ENCODE measurements around the gene CBFB.

Gene CBFB

DNA sequence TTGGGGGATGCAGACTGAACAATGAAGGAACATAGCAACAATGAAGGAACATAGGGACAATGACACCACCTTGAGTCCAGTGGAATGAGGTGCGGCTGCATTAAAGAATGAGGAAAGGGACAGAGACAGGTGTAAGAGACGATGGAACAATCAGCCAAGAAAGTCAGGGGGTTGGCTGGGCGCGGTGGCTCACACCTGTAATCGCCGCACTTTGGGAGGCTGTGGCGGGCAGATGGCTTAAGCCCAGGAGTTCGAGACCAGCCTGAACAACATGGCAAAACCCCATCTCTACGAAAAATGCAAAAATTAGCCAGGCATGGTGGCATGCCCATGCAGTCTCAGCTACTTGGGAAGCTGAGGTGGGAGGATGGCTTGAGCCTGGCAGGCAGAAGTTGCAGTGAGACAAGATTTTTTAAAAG lies 13.6 kb upstream of the CBFB start:
- Histone ChIP-seq H3K36me3 (ENCODE audit: insufficient read depth) (no peaks in the 10 kb centered on the region), H3K4me1 (ENCODE audit: low read depth, poor library complexity, severe bottlenecking) (peaks cover 9% of the 10 kb centered on the region), H3K27me3 (ENCODE audit: insufficient read depth, low read depth) (peaks cover 12% of the 10 kb centered on the region), H3K9ac (no peak overlapping the region), H3K27ac (no peak overlapping the region), H2AFZ (ENCODE audit: low read depth) (no peak overlapping the region), H3K4me2 (no peak overlapping the region), H3K4me3 (IDR thresholded peaks at IDR 0.05; ENCODE audit: insufficient read depth, low read depth, low read length) (no peak overlapping the region), H4K20me1 (ENCODE audit: insufficient read depth) (no peaks in the 10 kb centered on the region), H3K79me2 (ENCODE audit: insufficient read depth, low read depth) (no peaks in the 10 kb centered on the region)
- TF ChIP-seq CTCF (conservative IDR thresholded peaks at IDR 0.05; ENCODE audit: low read depth, low read length): no peak

GRCh38 chr16:67016143-67016542 lies 12.8 kb upstream of the CBFB start:
- H3K27me3 ChIP-seq (ENCODE audit: insufficient read depth, low read depth): peaks cover 12% of the 10 kb centered on the region
- no peak overlapping the region for H3K4me2 ChIP-seq
- H4K20me1 ChIP-seq (ENCODE audit: insufficient read depth): no peaks in the 10 kb centered on the region
- H3K4me1 ChIP-seq (ENCODE audit: low read depth, poor library complexity, severe bottlenecking): peaks cover 9% of the 10 kb centered on the region
- no peak overlapping the region for H2AFZ ChIP-seq (ENCODE audit: low read depth)
- no peak overlapping the region for H3K27ac ChIP-seq
- no peaks in the 10 kb centered on the region for H3K36me3 ChIP-seq (ENCODE audit: insufficient read depth)
- no peaks in the 10 kb centered on the region for H3K79me2 ChIP-seq (ENCODE audit: insufficient read depth, low read depth)
- no peak overlapping the region for H3K9ac ChIP-seq
- no peak for TF ChIP-seq CTCF (conservative IDR thresholded peaks at IDR 0.05; ENCODE audit: low read depth, low read length)
- no peak overlapping the region for H3K4me3 ChIP-seq (IDR thresholded peaks at IDR 0.05; ENCODE audit: insufficient read depth, low read depth, low read length)

DNA sequence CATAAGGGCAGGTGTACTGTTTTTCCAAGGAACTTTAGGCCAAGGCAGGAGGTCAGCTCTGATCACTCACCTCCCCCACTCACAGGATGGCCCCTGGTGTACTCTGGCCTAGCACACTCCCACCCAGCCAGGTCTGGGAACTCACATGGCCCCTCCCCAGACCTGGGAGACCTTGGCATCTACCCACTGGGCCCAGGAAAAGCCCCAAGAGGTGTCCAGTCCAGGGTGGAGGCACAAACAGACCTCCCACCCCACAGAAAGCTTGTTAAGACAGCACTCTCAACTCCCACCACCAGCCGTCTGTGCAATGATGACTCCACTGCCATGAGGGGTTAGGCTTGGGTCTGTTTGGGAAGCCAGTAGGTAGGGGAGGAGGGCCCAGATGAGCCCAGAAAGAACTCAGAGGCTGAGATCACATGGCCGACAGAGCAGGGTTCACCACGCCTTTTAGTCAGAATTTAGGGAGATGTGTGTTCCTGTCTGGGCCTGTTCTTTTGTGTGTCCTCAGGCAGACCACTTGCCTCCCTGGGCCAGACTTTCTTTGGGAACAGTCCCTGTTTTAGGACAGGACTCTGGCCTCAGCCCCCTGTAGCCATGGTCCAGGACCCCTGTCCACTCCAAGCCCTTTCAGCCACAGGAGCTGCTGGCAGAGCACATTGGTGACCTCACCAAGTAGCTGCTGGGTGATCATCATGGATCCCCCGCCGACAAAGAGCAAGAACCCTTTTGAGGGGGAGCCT lies 12.1 kb upstream of the CBFB start:
- TF ChIP-seq CTCF (conservative IDR thresholded peaks at IDR 0.05; ENCODE audit: low read depth, low read length): no peak
- no peak overlapping the region for H3K27ac ChIP-seq
- no peaks in the 10 kb centered on the region for H4K20me1 ChIP-seq (ENCODE audit: insufficient read depth)
- no peaks in the 10 kb centered on the region for H3K79me2 ChIP-seq (ENCODE audit: insufficient read depth, low read depth)
- H3K36me3 ChIP-seq (ENCODE audit: insufficient read depth): no peaks in the 10 kb centered on the region
- H3K9ac ChIP-seq: no peak overlapping the region
- peaks cover 12% of the 10 kb centered on the region for H3K27me3 ChIP-seq (ENCODE audit: insufficient read depth, low read depth)
- H2AFZ ChIP-seq (ENCODE audit: low read depth): no peak overlapping the region
- no peak overlapping the region for H3K4me2 ChIP-seq
- H3K4me3 ChIP-seq (IDR thresholded peaks at IDR 0.05; ENCODE audit: insufficient read depth, low read depth, low read length): no peak overlapping the region
- peaks cover 9% of the 10 kb centered on the region for H3K4me1 ChIP-seq (ENCODE audit: low read depth, poor library complexity, severe bottlenecking)

GRCh38 chr16:67017421-67017750 lies 11.6 kb upstream of the CBFB start:
- H2AFZ ChIP-seq (ENCODE audit: low read depth): no peak overlapping the region
- H3K79me2 ChIP-seq (ENCODE audit: insufficient read depth, low read depth): no peaks in the 10 kb centered on the region
- no peak overlapping the region for H3K4me3 ChIP-seq (IDR thresholded peaks at IDR 0.05; ENCODE audit: insufficient read depth, low read depth, low read length)
- H3K4me2 ChIP-seq: no peak overlapping the region
- H4K20me1 ChIP-seq (ENCODE audit: insufficient read depth): no peaks in the 10 kb centered on the region
- H3K4me1 ChIP-seq (ENCODE audit: low read depth, poor library complexity, severe bottlenecking): peaks cover 9% of the 10 kb centered on the region
- H3K9ac ChIP-seq: no peak overlapping the region
- H3K27ac ChIP-seq: no peak overlapping the region
- H3K36me3 ChIP-seq (ENCODE audit: insufficient read depth): no peaks in the 10 kb centered on the region
- no peak for TF ChIP-seq CTCF (conservative IDR thresholded peaks at IDR 0.05; ENCODE audit: low read depth, low read length)
- H3K27me3 ChIP-seq (ENCODE audit: insufficient read depth, low read depth): peaks cover 12% of the 10 kb centered on the region
